GM12801 (cell line): ENCODE measurements around the gene FCRLA.

Experiments used
- TF ChIP-seq, protein P1 (sequence below): IDR thresholded peaks from one replicate; pipeline ENCODE4 v1.5.1; 2011; ENCODE audit warnings: control low read depth; ENCODE audit not compliant: insufficient read length; ENCODE audit errors: extremely low read depth

FCRLA gene

DNA sequence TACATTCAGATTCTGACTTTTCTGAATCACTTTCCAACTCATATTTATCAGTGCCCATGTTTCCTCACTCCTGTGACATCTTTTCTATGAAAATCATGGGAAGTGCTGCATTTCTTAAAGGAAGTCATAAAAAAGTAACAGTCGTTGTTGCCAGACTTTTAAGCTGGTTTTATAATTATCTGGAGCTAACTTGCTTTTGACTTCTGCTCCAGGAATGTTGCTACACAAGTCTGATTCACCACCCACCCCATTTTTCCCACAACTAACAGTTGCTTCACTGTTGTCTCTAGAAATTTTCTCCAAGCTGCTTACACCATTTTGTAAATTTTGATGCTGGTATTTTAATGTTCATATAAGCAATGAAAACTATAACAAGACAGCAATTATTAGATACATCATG lies 26.5 kb downstream of the FCRLA start:
- TF ChIP-seq, protein P1, sequence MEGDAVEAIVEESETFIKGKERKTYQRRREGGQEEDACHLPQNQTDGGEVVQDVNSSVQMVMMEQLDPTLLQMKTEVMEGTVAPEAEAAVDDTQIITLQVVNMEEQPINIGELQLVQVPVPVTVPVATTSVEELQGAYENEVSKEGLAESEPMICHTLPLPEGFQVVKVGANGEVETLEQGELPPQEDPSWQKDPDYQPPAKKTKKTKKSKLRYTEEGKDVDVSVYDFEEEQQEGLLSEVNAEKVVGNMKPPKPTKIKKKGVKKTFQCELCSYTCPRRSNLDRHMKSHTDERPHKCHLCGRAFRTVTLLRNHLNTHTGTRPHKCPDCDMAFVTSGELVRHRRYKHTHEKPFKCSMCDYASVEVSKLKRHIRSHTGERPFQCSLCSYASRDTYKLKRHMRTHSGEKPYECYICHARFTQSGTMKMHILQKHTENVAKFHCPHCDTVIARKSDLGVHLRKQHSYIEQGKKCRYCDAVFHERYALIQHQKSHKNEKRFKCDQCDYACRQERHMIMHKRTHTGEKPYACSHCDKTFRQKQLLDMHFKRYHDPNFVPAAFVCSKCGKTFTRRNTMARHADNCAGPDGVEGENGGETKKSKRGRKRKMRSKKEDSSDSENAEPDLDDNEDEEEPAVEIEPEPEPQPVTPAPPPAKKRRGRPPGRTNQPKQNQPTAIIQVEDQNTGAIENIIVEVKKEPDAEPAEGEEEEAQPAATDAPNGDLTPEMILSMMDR, result no peak

DNA sequence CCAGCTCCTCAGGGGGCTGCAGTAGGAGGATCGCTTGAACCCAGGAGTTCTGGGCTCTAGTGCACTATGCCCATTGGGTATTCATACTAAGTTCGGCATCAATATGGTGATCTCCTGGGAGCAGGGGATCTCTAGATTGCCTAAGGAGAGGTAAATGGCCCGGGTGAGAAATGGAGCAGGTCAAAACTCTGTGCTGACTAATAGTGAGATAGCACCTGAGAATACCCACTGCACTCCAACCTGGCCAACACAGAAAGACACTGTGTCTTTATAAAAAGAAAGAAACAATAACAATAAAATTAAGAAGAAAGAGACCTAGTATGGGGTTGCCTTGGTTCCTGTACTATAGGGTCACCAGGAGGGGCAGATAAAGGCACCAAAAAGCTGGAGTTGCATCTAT lies 28.8 kb downstream of the FCRLA start:
- TF ChIP-seq, protein P1, result no peak

DNA sequence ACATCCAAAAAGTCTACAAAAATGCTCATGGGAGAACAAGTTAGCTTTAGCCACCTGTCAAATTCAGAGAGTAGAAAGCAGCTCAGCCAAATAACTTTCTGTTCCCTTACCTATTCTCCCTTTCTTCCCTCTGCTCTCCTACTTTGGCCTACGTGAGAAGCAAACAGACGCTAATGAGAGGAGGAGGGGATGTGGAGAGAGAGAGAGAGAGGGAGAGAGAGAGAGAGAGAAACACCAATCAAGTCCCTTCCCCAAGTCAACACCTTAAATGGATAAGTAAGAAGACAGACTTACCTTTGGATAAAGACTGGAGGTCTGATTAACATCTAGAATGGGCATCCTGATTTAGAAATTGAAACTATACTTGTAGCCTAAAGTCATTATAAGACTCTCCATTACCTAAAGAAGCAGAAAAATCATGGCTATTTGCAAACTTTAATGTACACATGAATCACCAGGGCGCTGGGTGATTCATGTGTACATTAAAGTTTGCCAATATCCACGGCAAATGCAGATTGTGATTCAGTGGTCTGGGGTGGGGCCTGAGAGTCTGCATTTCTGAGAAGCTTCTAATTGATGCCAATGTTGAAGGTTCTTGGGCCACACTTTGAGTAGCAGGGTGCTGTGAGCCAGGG lies 29.4 kb downstream of the FCRLA start:
- TF ChIP-seq, protein P1, result no peak

DNA sequence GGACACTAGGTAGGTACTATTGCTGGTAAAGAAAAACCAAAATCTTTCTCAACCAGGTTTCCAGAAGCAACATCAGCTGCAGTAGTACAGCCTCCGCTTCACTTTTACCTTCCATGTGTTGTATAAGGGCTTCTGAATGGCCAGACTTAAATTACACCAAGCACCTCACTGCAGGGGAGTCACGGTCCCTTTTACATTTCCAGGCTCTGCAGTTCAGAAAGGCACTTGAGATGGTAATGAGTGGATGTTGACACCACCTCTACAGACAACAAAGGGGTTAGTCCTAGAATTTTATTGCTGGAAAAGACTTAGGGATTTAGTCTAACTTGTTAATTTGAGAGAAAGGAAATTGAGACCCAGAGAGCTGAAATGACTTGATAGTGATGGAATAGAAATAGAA lies 30.6 kb downstream of the FCRLA start:
- TF ChIP-seq, protein P1, result no peak

DNA sequence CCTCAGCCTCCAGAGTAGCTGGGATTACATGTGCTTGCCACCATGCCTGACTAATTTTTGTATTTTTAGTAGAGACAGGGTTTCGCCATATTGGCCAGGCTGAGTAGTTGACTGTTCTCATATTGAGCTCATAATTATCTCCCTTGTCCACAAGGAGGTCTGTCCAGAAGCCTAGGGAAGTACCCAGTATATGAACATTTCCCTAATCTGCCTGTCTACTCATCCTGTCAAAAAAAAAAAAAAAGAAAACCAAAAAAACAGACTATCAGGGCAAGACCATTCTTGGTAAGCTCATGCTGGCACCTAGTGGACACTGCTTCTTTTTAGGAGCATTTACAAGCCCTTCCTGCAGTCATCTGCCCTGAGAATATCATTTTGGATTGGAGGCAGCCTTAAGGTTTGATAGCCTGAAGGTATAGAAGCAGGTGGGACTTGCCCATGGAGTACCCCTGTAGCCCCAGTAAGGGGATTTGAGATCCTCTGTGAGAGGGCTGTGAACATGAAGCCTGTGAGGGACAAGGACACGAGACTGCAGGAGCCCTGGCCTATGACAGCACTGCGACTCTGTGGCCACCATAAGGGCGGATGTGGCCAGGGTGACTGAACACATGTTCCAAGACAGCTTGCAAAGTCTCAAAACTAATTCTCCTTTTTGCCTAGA lies 31.7 kb downstream of the FCRLA start:
- TF ChIP-seq, protein P1, result no peak

DNA sequence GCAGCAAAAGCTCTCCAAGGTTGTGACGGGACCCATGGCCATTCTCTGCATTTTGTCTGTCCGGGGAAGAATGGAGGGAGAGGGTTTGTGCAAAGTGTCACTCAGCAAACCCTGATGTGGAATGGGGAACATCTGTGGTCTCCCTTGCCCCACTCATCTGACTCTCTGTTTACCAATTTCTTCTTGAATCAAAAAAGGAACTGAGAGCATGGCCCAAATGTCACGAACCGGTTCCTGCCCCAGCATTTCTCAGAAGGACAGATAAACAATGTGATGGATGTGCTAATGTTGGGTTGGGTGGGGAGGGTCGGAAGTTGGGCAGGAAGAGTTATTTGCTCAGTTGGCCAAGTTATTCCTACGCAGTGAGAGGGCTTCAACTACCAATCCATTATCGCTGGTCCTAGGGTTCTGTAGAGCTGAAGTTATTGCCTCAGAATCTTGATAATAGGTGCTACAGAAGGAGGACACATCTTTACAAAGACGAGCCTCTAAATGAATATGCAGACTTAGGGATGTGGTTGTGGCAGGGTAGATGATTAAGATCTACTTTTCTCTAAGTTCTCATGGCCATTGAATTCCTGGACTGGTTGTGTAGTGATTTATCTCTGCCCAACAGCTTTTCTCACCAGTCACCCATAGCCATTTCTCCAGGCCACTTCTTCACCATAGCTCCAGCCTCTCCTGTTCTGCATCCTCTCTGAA lies 33.0 kb downstream of the FCRLA start:
- TF ChIP-seq, protein P1, result no peak

DNA sequence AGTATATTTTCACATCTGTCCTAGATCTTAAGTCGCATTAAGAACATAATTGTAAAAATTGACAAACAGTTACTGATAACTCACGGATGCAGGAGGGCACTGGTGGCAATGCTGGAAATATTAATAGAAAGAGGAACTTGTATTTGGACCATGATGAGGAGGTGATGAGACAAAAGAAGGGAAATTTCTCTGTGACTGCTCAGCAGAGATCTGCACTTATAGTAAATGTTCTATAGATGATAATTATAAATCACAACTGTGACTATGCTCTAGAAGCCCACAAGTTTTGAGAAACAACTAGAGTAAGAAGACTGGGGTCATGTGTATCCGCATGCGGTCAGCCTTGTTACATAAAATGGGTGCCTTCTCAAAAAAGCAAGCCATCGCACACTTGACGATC lies 33.9 kb downstream of the FCRLA start:
- TF ChIP-seq, protein P1, result no peak
